ENCODE measurements around the gene PSG2. TPM values are rescaled to one million over a fixed set of nuclear protein-coding genes. Genes with fewer than 3 reads are reported as not detected.
"Not testable (repeated sequence)": the region's sequence is repeated elsewhere in the genome, so short reads cannot be mapped to it uniquely, and the experiment has no call there.

Gene PSG2
- total RNA-seq, 1 donor from 2014 or later, result not detected

DNA sequence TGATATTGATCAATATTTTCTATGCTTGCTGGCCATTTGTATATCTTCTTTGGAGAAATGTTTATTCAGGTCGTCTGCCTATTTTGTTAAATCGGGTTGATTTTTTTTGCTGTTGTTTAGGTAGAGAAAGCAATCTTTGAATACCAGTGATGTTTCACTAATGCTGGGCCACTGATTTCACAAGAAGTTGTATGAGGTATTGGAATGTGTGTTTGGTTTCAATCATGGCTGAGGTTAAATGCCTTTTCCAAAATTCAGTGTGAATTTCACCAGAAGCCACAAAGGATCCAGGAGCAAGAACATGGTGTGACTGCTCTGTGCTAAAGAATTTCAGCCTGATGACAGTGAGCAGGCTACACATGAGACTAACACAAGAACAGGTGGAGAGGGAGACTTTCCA lies 32.1 kb upstream of the PSG2 start:
- H3K4me1 Mint-ChIP-seq; H3K27me3 Mint-ChIP-seq; POLR2A ChIA-PET; DNase-seq; ATAC-seq (ENCODE audit: low read depth); intact Hi-C loops (cut with micrococcal nuclease); CTCF ChIA-PET; H3K4me3 Mint-ChIP-seq; H3K27ac Mint-ChIP-seq; H3K36me3 Mint-ChIP-seq (ENCODE audit: low read depth): not testable (repeated sequence)
- H3K9me3 Mint-ChIP-seq, result peaks cover 28% of the 10 kb centered on the region

GRCh38 chr19:43107401-43107800 lies 24.9 kb upstream of the PSG2 start:
- not testable (repeated sequence) for H3K9me3 Mint-ChIP-seq

DNA sequence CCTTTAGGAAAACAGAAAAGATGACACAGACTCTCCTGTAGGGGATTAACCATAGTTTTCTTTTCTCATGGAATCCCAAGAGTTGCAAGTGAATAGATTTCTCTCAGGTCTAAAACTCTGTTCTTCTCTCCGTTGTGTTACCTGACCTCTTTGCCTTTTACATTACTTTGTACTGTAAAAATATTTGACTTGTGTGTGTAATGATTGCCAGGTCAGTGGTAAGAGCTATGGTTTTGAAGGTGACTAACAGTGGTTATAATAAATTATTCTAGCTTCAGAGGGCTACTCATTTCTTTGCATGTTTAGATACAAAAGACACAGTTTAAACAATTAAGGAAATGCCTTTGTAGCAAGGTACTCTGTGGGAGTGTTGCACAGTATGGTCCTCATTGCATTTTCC lies 23.0 kb upstream of the PSG2 start:
- Mint-ChIP-seq H3K9me3 (peaks cover 11% of the 10 kb centered on the region), H3K4me3 (no peak overlapping the region), H3K4me1 (no peaks in the 10 kb centered on the region), H3K27ac (no peak overlapping the region), H3K27me3 (no peaks in the 10 kb centered on the region), H3K36me3 (ENCODE audit: low read depth) (no peaks in the 10 kb centered on the region)
- TF ChIP-seq CTCF (IDR thresholded peaks at IDR 0.05), result no peak
- CTCF ChIA-PET, result no interaction called here
- DNase-seq, result no peak
- POLR2A ChIA-PET, result no interaction called here
- intact Hi-C loops (cut with micrococcal nuclease), result no loop called here
- no peak for ATAC-seq (ENCODE audit: low read depth)

More at GRCh38 chr19:43107401-43107800, 24.9 kb upstream of the PSG2 start:
- H3K4me3 Mint-ChIP-seq; H3K27me3 Mint-ChIP-seq; H3K4me1 Mint-ChIP-seq; CTCF ChIA-PET; H3K27ac Mint-ChIP-seq; POLR2A ChIA-PET; H3K36me3 Mint-ChIP-seq (ENCODE audit: low read depth); intact Hi-C loops (cut with micrococcal nuclease); DNase-seq; ATAC-seq (ENCODE audit: low read depth): not testable (repeated sequence)

- intact Hi-C loops (cut with micrococcal nuclease); ATAC-seq (ENCODE audit: low read depth); H3K36me3 Mint-ChIP-seq (ENCODE audit: low read depth); POLR2A ChIA-PET; CTCF ChIA-PET; H3K4me3 Mint-ChIP-seq; H3K27me3 Mint-ChIP-seq; H3K4me1 Mint-ChIP-seq; H3K27ac Mint-ChIP-seq; DNase-seq: not testable (repeated sequence)
- H3K9me3 Mint-ChIP-seq, result peaks cover 13% of the 10 kb centered on the region
These were observed 21.8 kb upstream of the PSG2 start for GRCh38 chr19:43104215-43104850.

GRCh38 chr19:43101950-43102349 lies 19.4 kb upstream of the PSG2 start:
- CTCF ChIA-PET, result no interaction called here
- no peak for ATAC-seq (ENCODE audit: low read depth)
- Mint-ChIP-seq H3K27me3 (no peaks in the 10 kb centered on the region), H3K4me3 (no peak overlapping the region), H3K36me3 (ENCODE audit: low read depth) (no peaks in the 10 kb centered on the region), H3K4me1 (no peaks in the 10 kb centered on the region), H3K9me3 (peaks cover 13% of the 10 kb centered on the region), H3K27ac (no peak overlapping the region)
- TF ChIP-seq CTCF (IDR thresholded peaks at IDR 0.05), result no peak
- intact Hi-C loops (cut with micrococcal nuclease), result no loop called here
- no peak for DNase-seq
- POLR2A ChIA-PET, result no interaction called here

GRCh38 chr19:43098416-43098815 lies 15.9 kb upstream of the PSG2 start:
- H3K9me3 Mint-ChIP-seq; H3K27ac Mint-ChIP-seq; ATAC-seq (ENCODE audit: low read depth); DNase-seq; H3K36me3 Mint-ChIP-seq (ENCODE audit: low read depth); intact Hi-C loops (cut with micrococcal nuclease); POLR2A ChIA-PET; H3K27me3 Mint-ChIP-seq; H3K4me1 Mint-ChIP-seq; H3K4me3 Mint-ChIP-seq; CTCF ChIA-PET: not testable (repeated sequence)

GRCh38 chr19:43087702-43088340 lies 5.3 kb upstream of the PSG2 start:
- ATAC-seq (ENCODE audit: low read depth); CTCF ChIA-PET; H3K4me3 Mint-ChIP-seq; H3K4me1 Mint-ChIP-seq; H3K27me3 Mint-ChIP-seq; POLR2A ChIA-PET; H3K36me3 Mint-ChIP-seq (ENCODE audit: low read depth); DNase-seq; H3K9me3 Mint-ChIP-seq; H3K27ac Mint-ChIP-seq; intact Hi-C loops (cut with micrococcal nuclease): not testable (repeated sequence)

DNA sequence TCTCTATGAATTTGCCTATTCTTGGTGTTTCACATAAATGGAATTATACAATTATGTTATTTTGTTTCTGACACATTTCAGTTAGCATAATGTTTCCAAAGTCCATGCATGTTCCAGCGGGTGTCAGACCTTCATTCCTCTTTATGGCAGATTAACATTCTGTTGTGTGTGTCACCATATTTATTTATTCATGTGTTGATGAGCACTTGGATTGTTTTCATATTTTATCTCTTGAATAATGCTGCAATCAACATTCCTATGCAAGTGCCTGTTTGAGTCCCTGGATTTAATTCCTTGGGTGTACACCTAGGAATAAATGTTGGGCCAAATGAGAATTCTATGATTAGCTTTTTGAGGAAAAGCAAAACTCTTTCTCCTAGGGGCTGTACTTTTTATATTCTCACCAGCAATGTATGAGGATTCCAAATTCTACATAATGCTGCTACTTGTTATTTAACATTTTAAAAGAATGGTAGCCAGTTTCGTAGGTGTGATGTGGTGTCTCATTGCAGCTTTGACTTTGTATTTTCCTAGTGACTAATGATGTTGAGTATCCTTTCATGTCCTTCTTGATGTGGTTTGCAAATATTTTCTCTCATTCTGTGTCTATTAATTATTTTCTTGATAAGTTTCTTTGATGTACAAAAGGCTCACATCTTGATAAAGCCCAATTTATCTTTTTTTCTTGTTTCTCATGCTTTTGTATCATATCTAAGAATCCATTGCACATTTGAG lies 3.5 kb upstream of the PSG2 start:
- H3K27me3 Mint-ChIP-seq; H3K36me3 Mint-ChIP-seq (ENCODE audit: low read depth); H3K4me1 Mint-ChIP-seq; H3K27ac Mint-ChIP-seq; H3K9me3 Mint-ChIP-seq; CTCF ChIA-PET; POLR2A ChIA-PET; intact Hi-C loops (cut with micrococcal nuclease); DNase-seq; H3K4me3 Mint-ChIP-seq; ATAC-seq (ENCODE audit: low read depth): not testable (repeated sequence)

DNA sequence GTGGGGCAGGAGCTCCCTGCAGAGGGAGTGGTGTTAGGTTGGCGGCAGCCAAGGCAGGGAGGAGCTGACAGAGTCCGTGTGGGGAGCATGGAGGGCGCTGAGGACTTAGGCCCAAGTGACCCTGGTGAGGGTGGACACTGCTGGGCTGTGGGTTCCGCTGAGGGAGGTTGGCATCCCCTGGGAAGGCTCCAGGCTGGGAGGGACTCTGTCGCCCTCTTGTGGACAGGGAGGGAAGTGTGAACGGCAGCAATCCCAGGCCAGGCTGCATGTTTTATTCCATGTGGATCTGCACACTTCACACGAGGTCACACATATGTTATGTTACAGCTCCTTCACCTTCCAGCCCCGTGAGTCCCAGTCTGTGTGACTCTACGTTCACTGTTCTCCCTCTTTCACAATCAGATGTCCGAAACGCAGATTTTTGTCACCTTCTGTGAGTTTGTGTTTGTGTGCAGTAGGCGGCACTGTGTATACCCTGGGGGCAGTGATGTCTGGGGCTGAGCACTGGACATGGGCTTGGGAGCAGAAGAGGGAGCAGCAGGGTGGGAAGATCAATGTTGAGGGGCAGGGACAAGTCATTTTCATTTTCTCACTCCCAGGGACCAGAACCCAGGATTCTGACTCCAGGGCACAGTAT lies 1.8 kb upstream of the PSG2 start:
- H3K4me1 Mint-ChIP-seq; POLR2A ChIA-PET; H3K27me3 Mint-ChIP-seq; H3K36me3 Mint-ChIP-seq (ENCODE audit: low read depth); H3K4me3 Mint-ChIP-seq; H3K9me3 Mint-ChIP-seq; ATAC-seq (ENCODE audit: low read depth); intact Hi-C loops (cut with micrococcal nuclease); CTCF ChIA-PET; DNase-seq; H3K27ac Mint-ChIP-seq: not testable (repeated sequence)

GRCh38 chr19:43083721-43084120 lies 1.2 kb upstream of the PSG2 start:
- H3K27me3 Mint-ChIP-seq; H3K27ac Mint-ChIP-seq; intact Hi-C loops (cut with micrococcal nuclease); H3K9me3 Mint-ChIP-seq; CTCF ChIA-PET; H3K4me1 Mint-ChIP-seq; H3K36me3 Mint-ChIP-seq (ENCODE audit: low read depth); H3K4me3 Mint-ChIP-seq; POLR2A ChIA-PET; ATAC-seq (ENCODE audit: low read depth); DNase-seq: not testable (repeated sequence)
